HepG2 (cell line): Measurements from ENCODE around the gene PPP1R1A. TPM values are rescaled to one million over a fixed set of nuclear protein-coding genes. Genes with fewer than 3 reads are reported as not detected.

ENCODE experiments used
- ATAC-seq: fragments of 200-7000 bp; cut with Tn5 transposase; 3 replicates; pipeline ENCODE4 v1.9.1; 2020; ENCODE audit warnings: mild to moderate bottlenecking, moderate library complexity
- BruUV-seq: library from RNA; stranded (reverse); fragments of 400-500 nt; replicated peaks from 2 replicates; lab custom pipeline; 2021; lab: Mats Ljungman, UMichigan
- CTCF ChIA-PET: fragments of 300-600 bp; formaldehyde crosslinking; extraction: SDS; loops from one replicate; lab custom pipeline; 2021; ENCODE audit warnings: low total read pairs, inconsistent platforms, low intra/inter-chr PET ratio; lab: Yijun Ruan, JAX
- POLR2A ChIA-PET: fragments of 350-600 bp; sonication (Branson Sonifier 250); formaldehyde crosslinking; loops from one replicate; lab custom pipeline; 2020; ENCODE audit warnings: antibody characterized with exemption, inconsistent platforms; lab: Yijun Ruan, JAX
- DNase-seq: peaks from one replicate; pipeline ENCODE4 v3.0.0-alpha.2; 2015; ENCODE audit warnings: low spot score
- FAIRE-seq: peaks from 3 replicates; lab custom pipeline; 2011; peaks lifted over from hg19 to GRCh38; lab: Jason Lieb, UNC
- H2AFZ ChIP-seq: one replicate; pipeline ENCODE4 v1.6.1; 2011; ENCODE audit warnings: low read length, inconsistent platforms
- H3K27ac ChIP-seq: fragments of 300-600 bp; 3 replicates; pipeline ENCODE4 v1.8.0; 2011; ENCODE audit warnings: mixed run types, mild to moderate bottlenecking, mixed read lengths, low read length, inconsistent platforms; ENCODE audit not compliant: insufficient read depth; ENCODE audit errors: extremely low read length
- H3K27me3 ChIP-seq, 2 experiments: fragments of 200-600 bp in 1 of 2; 2 replicates in 1 of 2; 3 replicates in 1 of 2; pipeline versions ENCODE4 v1.6.0 to v1.8.0; 2011; ENCODE audit warnings: low read length in 2 of 2, mild to moderate bottlenecking in 2 of 2, moderate library complexity in 2 of 2, inconsistent platforms in 1 of 2; ENCODE audit not compliant: insufficient read depth in 2 of 2, control insufficient read depth in 1 of 2
- H3K36me3 ChIP-seq, 2 experiments: fragments of 200-600 bp in 1 of 2; replicated peaks in 1 of 2; 2 replicates in 1 of 2; 3 replicates in 1 of 2; pipeline versions ENCODE4 v1.5.1 to v1.8.0; 2011; ENCODE audit warnings: low read length in 2 of 2, inconsistent platforms in 1 of 2; ENCODE audit not compliant: insufficient read depth in 2 of 2, control insufficient read depth in 1 of 2
- H3K4me1 ChIP-seq: 2 replicates; pipeline ENCODE4 v1.5.1; 2012; ENCODE audit warnings: low read length, inconsistent platforms; ENCODE audit not compliant: insufficient read depth
- H3K4me2 ChIP-seq: 2 replicates; pipeline ENCODE4 v1.6.0; 2011; ENCODE audit warnings: low read depth, low read length, inconsistent platforms
- H3K4me3 ChIP-seq, 3 experiments: fragments of 200-600 bp in 1 of 3; sonication (generic), shearing (Covaris generic) in 1 of 3; replicated peaks in 1 of 3; 2 replicates each; pipeline ENCODE4 v1.5.1; 2011 to 2016; ENCODE audit warnings: low read length in 3 of 3, inconsistent platforms in 2 of 3, low read depth in 2 of 3, mild to moderate bottlenecking in 2 of 3, control low read depth in 1 of 3, mixed read lengths in 1 of 3; ENCODE audit not compliant: insufficient read depth in 1 of 3
- H3K79me2 ChIP-seq: one replicate; pipeline ENCODE4 v1.6.1; 2011; ENCODE audit warnings: low read length, inconsistent platforms; ENCODE audit not compliant: insufficient read depth
- H3K9ac ChIP-seq: 2 replicates; pipeline ENCODE4 v1.6.0; 2011; ENCODE audit warnings: mild to moderate bottlenecking, low read depth, low read length, inconsistent platforms; ENCODE audit not compliant: insufficient read depth
- H3K9me3 ChIP-seq: 2 replicates; pipeline ENCODE4 v1.5.1; 2012; ENCODE audit warnings: mild to moderate bottlenecking, low read length
- H4K20me1 ChIP-seq: 2 replicates; pipeline ENCODE4 v1.6.0; 2011; ENCODE audit warnings: inconsistent platforms, mild to moderate bottlenecking, low read length, moderate library complexity; ENCODE audit not compliant: insufficient read depth
- AHDC1 ChIP-seq: sonication (generic); formaldehyde crosslinking; IDR thresholded peaks from 2 replicates; pipeline ENCODE4 v1.5.1; 2020; ENCODE audit warnings: mild to moderate bottlenecking, missing genetic modification reagents, borderline replicate concordance
- CEBPB ChIP-seq: IDR thresholded peaks from 2 replicates; pipeline ENCODE4 v1.6.1; 2011; ENCODE audit warnings: low read depth, low read length, improper control_type of control experiment, borderline replicate concordance
- MEIS2 ChIP-seq: sonication (generic); formaldehyde crosslinking; IDR thresholded peaks from 2 replicates; pipeline ENCODE4 v1.9.0; 2021; ENCODE audit warnings: mild to moderate bottlenecking, missing genetic modification reagents
- NFRKB ChIP-seq: fragments of 450-650 bp; IDR thresholded peaks from 2 replicates; pipeline ENCODE4 v1.6.1; 2017
- NKX3-1 ChIP-seq: sonication (generic); formaldehyde crosslinking; IDR thresholded peaks from 2 replicates; pipeline ENCODE4 v1.5.0; 2020; ENCODE audit warnings: missing genetic modification reagents
- POLR2G ChIP-seq: fragments of 200-400 bp; formaldehyde crosslinking; IDR thresholded peaks from 2 replicates; pipeline ENCODE4 v1.6.1; 2018; ENCODE audit warnings: mild to moderate bottlenecking, low read depth, low read length, moderate library complexity
- SETDB1 ChIP-seq: sonication (generic); formaldehyde crosslinking; IDR thresholded peaks from 2 replicates; pipeline ENCODE4 v1.5.1; 2020; ENCODE audit warnings: missing genetic modification reagents, mild to moderate bottlenecking, borderline replicate concordance
- TAF15 ChIP-seq: fragments of 200-400 bp; formaldehyde crosslinking; IDR thresholded peaks from one replicate; pipeline ENCODE4 v1.6.1; 2018; ENCODE audit warnings: mild to moderate bottlenecking, low read depth, low read length; ENCODE audit not compliant: poor library complexity, severe bottlenecking
- TMF1 ChIP-seq: sonication (generic); formaldehyde crosslinking; IDR thresholded peaks from 2 replicates; pipeline ENCODE4 v1.8.1; 2022; ENCODE audit warnings: low read depth, missing genetic modification reagents
- ZBTB7A ChIP-seq: sonication (generic); formaldehyde crosslinking; IDR thresholded peaks from 2 replicates; pipeline ENCODE4 v1.8.0; 2022; ENCODE audit warnings: mild to moderate bottlenecking, missing genetic modification reagents
- ZNF879 ChIP-seq: sonication (generic); formaldehyde crosslinking; IDR thresholded peaks from 2 replicates; pipeline ENCODE4 v1.8.1; 2023; ENCODE audit warnings: missing genetic modification reagents
- WGBS: methylation state at CpG from one replicate; pipeline ENCODE4 v1.1.6; 2017; ENCODE audit warnings: low lambda C conversion rate; 5-methylcytosine and 5-hydroxymethylcytosine counted together
- in situ Hi-C: cut with HindIII; loops from 2 replicates; pipeline ENCODE4 v1.10.0; 2017; ENCODE audit warnings: low pct_unique_long_range_greater_than_20kb; ENCODE audit not compliant: extremely low pct_ligation_motif_present
- intact Hi-C: fragments of 100-400 bp; cut with micrococcal nuclease; formaldehyde crosslinking; loops from one replicate; pipeline ENCODE4 v1.10.0; 2022; ENCODE audit not compliant: unreplicated experiment
- polyA plus RNA-seq, 8 experiments: library from polyadenylated mRNA; depleted of rRNA in 3 of 8; stranded (reverse) in 7 of 8; unstranded in 1 of 8; fragments of >200 nt; fragmentation: Illumina TruSeq in 4 of 8; extraction: Trizol in 4 of 8; gene quantifications; 2 replicates each; pipeline versions ENCODE4 v1.2.1 to v1.2.3, GENCODE V29; 2011 to 2016; ENCODE audit warnings: low read depth in 4 of 8, missing spikeins in 1 of 8, mixed read lengths in 1 of 8; ENCODE audit not compliant: insufficient read depth in 1 of 8
- total RNA-seq, 5 experiments: library from RNA; depleted of rRNA; stranded (reverse); fragments of >200 nt; fragmentation: Illumina TruSeq; extraction: Trizol; gene quantifications; 2 replicates each; pipeline ENCODE4 v1.2.3, GENCODE V29; 2016; ENCODE audit warnings: low read depth in 1 of 5

PPP1R1A gene
- total and polyA plus RNA-seq, 2 of the 13 experiments (the other 11 are each of a cell fraction or from before 2014, with no cell fraction given): 0.20 TPM; not detected in 1

GRCh38 chr12:54584128-54584527, 4.3 kb downstream of the PPP1R1A start:
- in situ Hi-C loops: no loop called here
- H3K79me2 ChIP-seq: no peaks in the 10 kb centered on the region

More at GRCh38 chr12:54584128-54584527, 4.3 kb downstream of the PPP1R1A start:
- peaks cover 14% of the 10 kb centered on the region for H3K4me1 ChIP-seq
- no peak for DNase-seq
- ChIA-PET CTCF (no interaction called here), POLR2A (no interaction called here)
- H3K36me3 ChIP-seq: no peaks in the 10 kb centered on the region
- H2AFZ ChIP-seq: no peak overlapping the region
- BruUV-seq: no TSS peak
- no peak overlapping the region for H3K27ac ChIP-seq
- no peak overlapping the region for H3K9ac ChIP-seq
- 0 out of 2 replicates have a peak, but pooled peaks cover 2% of the 10 kb centered on the region for H4K20me1 ChIP-seq
- no peak overlapping the region for H3K4me3 ChIP-seq
- peaks cover 2 to 58% of the 10 kb centered on the region in 2 experiments for H3K27me3 ChIP-seq
- H3K4me2 ChIP-seq: no peak overlapping the region
- FAIRE-seq: no peak
- intact Hi-C loops: no loop called here
- no peaks in the 10 kb centered on the region for H3K9me3 ChIP-seq
- TF ChIP-seq TAF15 (no peak), NKX3-1 (CRISPR knock-in tag) (no peak), SETDB1 (CRISPR knock-in tag) (no peak), TMF1 (no peak), POLR2G (no peak), ZBTB7A (CRISPR knock-in tag) (no peak), CEBPB (no peak), ZNF879 (CRISPR knock-in tag) (no peak), NFRKB (no peak), MEIS2 (CRISPR knock-in tag) (no peak), AHDC1 (CRISPR knock-in tag) (no peak)
- no peak for ATAC-seq
- WGBS: 19% methylated on average over 8 of the region's 9 CpGs
